Central memory CD8-positive, alpha-beta T cell (primary cell): ENCODE measurements around the gene RBM28.

Experiments used
- ATAC-seq: fragments of 150-1000 bp; cut with Tn5 transposase; replicated peaks from 2 replicates; pipeline ENCODE4 v1.10.0; 2022; ENCODE audit warnings: mild to moderate bottlenecking, moderate FRiP score, moderate number of reproducible peaks; ENCODE audit not compliant: poor library complexity, severe bottlenecking; ENCODE audit errors: extremely low read depth
- DNase-seq, 2 donors: peaks; one replicate each; pipeline ENCODE4 v3.0.0; 2021; ENCODE audit warnings: low spot score in 2 of 2
- H3K27ac Mint-ChIP-seq: one replicate; pipeline ENCODE4 v1.8.0; 2022; ENCODE audit warnings: low read depth, mild to moderate bottlenecking, moderate library complexity, mixed read lengths
- H3K27me3 Mint-ChIP-seq: one replicate; pipeline ENCODE4 v1.8.0; 2022; ENCODE audit warnings: mixed read lengths
- H3K36me3 Mint-ChIP-seq: one replicate; pipeline ENCODE4 v1.8.0; 2022; ENCODE audit warnings: mild to moderate bottlenecking, moderate library complexity, mixed read lengths; ENCODE audit not compliant: insufficient read depth
- H3K4me1 Mint-ChIP-seq: one replicate; pipeline ENCODE4 v1.8.0; 2022; ENCODE audit warnings: mixed read lengths
- H3K4me3 Mint-ChIP-seq: one replicate; pipeline ENCODE4 v1.8.0; 2022; ENCODE audit warnings: mild to moderate bottlenecking, moderate library complexity, mixed read lengths
- H3K9me3 Mint-ChIP-seq: one replicate; pipeline ENCODE4 v1.8.0; 2022; ENCODE audit warnings: mixed read lengths

RBM28 gene

DNA sequence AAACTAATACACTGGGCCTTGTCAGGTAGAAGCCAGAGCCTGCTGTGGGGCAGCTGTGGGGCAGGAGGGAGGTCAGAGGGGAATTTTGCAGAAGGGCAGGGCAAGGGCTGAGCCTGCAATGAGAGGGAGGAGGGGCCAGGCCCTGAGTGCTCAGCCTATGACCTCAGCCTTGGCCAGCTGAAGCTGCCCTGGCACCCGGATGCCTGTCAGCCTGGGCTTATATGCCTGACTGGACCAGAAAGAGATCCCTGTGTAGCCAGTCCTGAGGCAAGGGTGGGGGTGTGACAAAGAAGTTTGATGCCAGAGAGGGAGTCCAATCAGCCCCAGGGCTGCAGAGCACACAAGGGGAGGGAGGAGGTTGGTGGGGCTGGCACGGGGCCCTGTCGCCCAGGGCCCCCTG is 40.1 kb upstream of the RBM28 start:
- DNase-seq (no peak), ATAC-seq (no peak)
- no peaks in the 10 kb centered on the region for H3K4me1 Mint-ChIP-seq
- H3K9me3 Mint-ChIP-seq = no peaks in the 10 kb centered on the region
- H3K36me3 Mint-ChIP-seq = no peaks in the 10 kb centered on the region
- H3K27ac Mint-ChIP-seq = no peak overlapping the region
- H3K4me3 Mint-ChIP-seq = no peak overlapping the region
- no peaks in the 10 kb centered on the region for H3K27me3 Mint-ChIP-seq

DNA sequence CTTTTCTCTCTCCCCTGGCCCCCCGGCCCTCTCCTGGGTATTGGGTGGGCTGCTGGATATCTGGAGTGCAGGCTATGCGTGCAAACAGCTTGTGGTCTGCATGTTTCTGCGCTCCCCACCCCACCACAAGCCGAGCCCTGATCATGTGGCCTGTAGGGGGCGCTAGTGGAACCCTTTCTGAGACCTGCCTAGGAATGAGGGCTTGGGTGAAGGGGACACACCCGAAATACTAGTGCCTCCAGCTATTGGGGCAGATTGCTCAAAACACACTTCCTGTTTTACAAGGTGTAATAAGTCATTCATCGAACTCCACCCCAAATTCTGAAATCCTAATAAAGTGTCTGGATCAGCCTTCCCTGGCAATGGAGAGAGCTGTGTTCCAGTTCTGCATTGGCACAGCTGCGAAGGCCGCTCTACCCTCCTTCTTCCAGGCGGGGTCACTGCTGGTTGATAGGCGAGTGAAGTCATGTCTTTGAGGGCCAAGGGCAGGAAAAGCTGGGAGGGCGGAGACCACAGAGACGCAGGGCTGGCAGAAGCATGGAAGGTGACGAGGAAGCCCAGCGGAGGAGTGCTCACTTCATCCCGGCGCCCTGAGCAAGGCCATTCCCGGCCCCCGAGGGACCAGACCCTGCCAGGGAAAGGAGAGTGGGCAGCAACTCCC is 37.6 kb upstream of the RBM28 start:
- H3K27me3 Mint-ChIP-seq = no peaks in the 10 kb centered on the region
- H3K36me3 Mint-ChIP-seq = no peaks in the 10 kb centered on the region
- ATAC-seq (no peak), DNase-seq (no peak)
- no peak overlapping the region for H3K27ac Mint-ChIP-seq
- H3K4me3 Mint-ChIP-seq = no peak overlapping the region
- no peaks in the 10 kb centered on the region for H3K4me1 Mint-ChIP-seq
- H3K9me3 Mint-ChIP-seq = no peaks in the 10 kb centered on the region

DNA sequence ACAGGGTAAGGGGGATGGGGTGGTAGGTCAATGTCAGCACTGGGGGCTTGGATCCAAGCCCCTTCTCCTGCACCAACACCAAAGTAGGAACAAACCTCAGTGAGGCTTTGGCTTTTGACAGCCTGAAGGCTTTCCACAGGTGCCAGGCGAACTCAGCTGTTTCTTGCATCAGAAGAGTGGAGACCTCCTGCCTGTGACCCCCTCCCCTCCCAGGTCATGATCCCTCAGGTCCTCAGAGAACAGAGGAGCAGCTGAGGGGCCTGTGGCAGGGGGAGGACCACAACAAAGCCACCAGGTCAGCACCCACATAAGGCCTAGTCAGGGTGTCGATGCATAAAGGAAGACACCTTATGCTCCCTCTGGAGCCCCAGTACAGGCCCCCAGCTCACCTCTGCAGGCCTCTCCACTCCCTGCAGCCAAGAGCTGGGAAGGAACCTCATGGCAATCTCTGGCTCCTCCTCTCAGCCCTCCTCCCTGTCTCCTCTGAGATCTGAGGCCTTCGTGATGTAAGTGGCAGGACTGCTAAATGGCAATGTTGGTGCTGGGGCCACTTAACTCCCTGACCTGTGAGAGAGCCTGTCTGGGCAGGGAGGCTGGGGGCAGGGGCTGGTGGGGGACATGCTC is 36.9 kb upstream of the RBM28 start:
- H3K27me3 Mint-ChIP-seq = no peaks in the 10 kb centered on the region
- no peak for ATAC-seq
- DNase-seq = no peak
- no peaks in the 10 kb centered on the region for H3K36me3 Mint-ChIP-seq
- H3K4me3 Mint-ChIP-seq = no peak overlapping the region
- H3K9me3 Mint-ChIP-seq = no peaks in the 10 kb centered on the region
- H3K4me1 Mint-ChIP-seq = no peaks in the 10 kb centered on the region
- no peak overlapping the region for H3K27ac Mint-ChIP-seq

DNA sequence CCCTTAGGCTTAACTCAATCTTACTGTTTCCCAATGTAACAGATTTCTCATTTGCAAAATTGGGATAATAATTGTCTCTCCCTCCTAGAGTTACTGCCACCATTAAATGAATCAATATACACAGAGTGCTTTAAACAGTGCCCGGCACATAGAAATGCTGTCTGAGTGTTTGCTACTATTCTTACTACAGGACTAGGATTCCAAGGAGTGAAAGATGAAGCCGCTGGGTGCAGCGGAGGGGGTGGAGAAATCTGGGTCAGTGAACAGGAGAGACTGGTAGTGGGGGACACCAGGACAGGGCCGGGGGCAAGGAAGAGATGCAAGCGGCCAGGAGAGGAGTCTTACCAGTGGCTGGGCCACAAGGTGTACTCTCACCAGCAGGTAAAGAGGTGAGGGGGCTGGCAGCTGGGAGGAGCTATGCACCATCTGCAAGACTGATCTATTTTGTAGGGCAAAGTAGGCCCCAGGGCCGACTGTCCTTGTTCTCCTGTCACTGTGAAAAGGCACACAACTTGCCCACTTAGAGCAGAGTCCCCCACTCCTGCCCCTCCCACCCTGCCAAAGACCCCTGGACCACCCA is 36.3 kb upstream of the RBM28 start:
- H3K4me1 Mint-ChIP-seq = no peaks in the 10 kb centered on the region
- no peak for ATAC-seq
- no peak overlapping the region for H3K27ac Mint-ChIP-seq

GRCh38 chr7:128378637-128379036 is 34.9 kb upstream of the RBM28 start:
- Mint-ChIP-seq H3K36me3 (no peaks in the 10 kb centered on the region), H3K4me3 (no peak overlapping the region), H3K27me3 (peaks cover 12% of the 10 kb centered on the region), H3K9me3 (no peaks in the 10 kb centered on the region), H3K27ac (no peak overlapping the region), H3K4me1 (no peaks in the 10 kb centered on the region)
- ATAC-seq (no peak), DNase-seq (no peak)

More for the DNA sequence above, 36.3 kb upstream of the RBM28 start:
- H3K27me3 Mint-ChIP-seq = no peaks in the 10 kb centered on the region
- H3K36me3 Mint-ChIP-seq = no peaks in the 10 kb centered on the region
- no peaks in the 10 kb centered on the region for H3K9me3 Mint-ChIP-seq
- H3K4me3 Mint-ChIP-seq = no peak overlapping the region
- DNase-seq = no peak

- no peaks in the 10 kb centered on the region for H3K36me3 Mint-ChIP-seq
- H3K27me3 Mint-ChIP-seq = peaks cover 20% of the 10 kb centered on the region
- no peak overlapping the region for H3K4me3 Mint-ChIP-seq
- DNase-seq (no peak), ATAC-seq (no peak)
- no peak overlapping the region for H3K27ac Mint-ChIP-seq
- no peaks in the 10 kb centered on the region for H3K4me1 Mint-ChIP-seq
- no peaks in the 10 kb centered on the region for H3K9me3 Mint-ChIP-seq
Measured at GRCh38 chr7:128376077-128376476, 32.4 kb upstream of the RBM28 start.

DNA sequence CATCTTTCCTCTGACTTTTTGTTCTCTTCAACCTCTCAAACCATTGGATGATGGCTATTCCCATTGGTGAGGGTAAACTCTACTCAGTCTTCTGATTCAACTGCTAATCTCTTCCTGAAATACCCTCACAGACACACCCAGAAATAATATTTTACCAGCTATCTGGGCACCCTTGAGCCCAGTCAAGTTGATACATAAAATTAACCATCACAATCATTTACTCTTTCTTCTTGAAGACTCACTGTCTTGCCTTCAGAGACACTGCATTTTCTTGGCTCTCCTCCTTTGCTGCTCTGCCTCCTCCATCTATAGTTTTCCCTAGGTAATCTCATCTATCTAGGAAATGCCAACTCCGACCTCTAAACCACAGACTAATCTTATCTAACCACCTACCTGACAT is 30.3 kb upstream of the RBM28 start:
- ATAC-seq (no peak), DNase-seq (no peak)
- H3K9me3 Mint-ChIP-seq = no peaks in the 10 kb centered on the region
- H3K27me3 Mint-ChIP-seq = peaks cover 27% of the 10 kb centered on the region
- no peak overlapping the region for H3K27ac Mint-ChIP-seq
- H3K36me3 Mint-ChIP-seq = no peaks in the 10 kb centered on the region
- H3K4me3 Mint-ChIP-seq = no peak overlapping the region
- H3K4me1 Mint-ChIP-seq = no peaks in the 10 kb centered on the region

GRCh38 chr7:128373606-128374005 is 29.9 kb upstream of the RBM28 start:
- Mint-ChIP-seq H3K4me1 (no peaks in the 10 kb centered on the region), H3K36me3 (no peaks in the 10 kb centered on the region), H3K9me3 (no peaks in the 10 kb centered on the region), H3K4me3 (no peak overlapping the region), H3K27ac (no peak overlapping the region), H3K27me3 (peaks cover 27% of the 10 kb centered on the region)
- ATAC-seq (no peak), DNase-seq (no peak)

- no peaks in the 10 kb centered on the region for H3K36me3 Mint-ChIP-seq
- ATAC-seq (no peak), DNase-seq (no peak)
- H3K4me1 Mint-ChIP-seq = no peaks in the 10 kb centered on the region
- H3K27me3 Mint-ChIP-seq = peaks cover 50% of the 10 kb centered on the region
- H3K9me3 Mint-ChIP-seq = no peaks in the 10 kb centered on the region
- H3K4me3 Mint-ChIP-seq = no peak overlapping the region
- no peak overlapping the region for H3K27ac Mint-ChIP-seq
Measured at GRCh38 chr7:128370491-128370890, 26.8 kb upstream of the RBM28 start.

DNA sequence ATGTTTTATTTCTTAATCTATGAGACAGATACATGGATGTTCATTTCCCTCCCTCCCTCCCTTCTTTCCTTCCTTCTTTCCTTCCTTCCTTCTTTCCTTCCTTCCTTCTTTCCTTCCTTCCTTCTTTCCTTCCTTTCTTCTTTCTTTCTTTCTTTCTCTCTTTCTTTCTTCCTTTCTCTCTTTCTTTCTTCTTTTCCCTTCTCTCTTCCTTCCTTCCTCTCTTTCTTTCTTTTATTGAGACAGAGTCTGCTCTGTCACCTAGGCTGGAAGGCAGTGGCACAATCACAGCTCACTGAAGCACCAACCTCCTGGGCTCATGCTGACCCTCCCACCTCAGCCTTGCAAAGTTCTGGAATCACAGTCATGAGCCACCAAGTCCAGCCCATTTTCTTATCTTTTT is 23.3 kb upstream of the RBM28 start:
- H3K36me3 Mint-ChIP-seq = peaks cover under 1% of the 10 kb centered on the region
- H3K4me3 Mint-ChIP-seq = no peak overlapping the region
- H3K9me3 Mint-ChIP-seq = no peaks in the 10 kb centered on the region
- H3K4me1 Mint-ChIP-seq = peaks cover 8% of the 10 kb centered on the region
- no peak for ATAC-seq
- DNase-seq = no peak
- no peak overlapping the region for H3K27ac Mint-ChIP-seq
- peaks cover 73% of the 10 kb centered on the region for H3K27me3 Mint-ChIP-seq

GRCh38 chr7:128366300-128366699 is 22.6 kb upstream of the RBM28 start:
- no peaks in the 10 kb centered on the region for H3K9me3 Mint-ChIP-seq
- H3K27ac Mint-ChIP-seq = no peak overlapping the region
- H3K36me3 Mint-ChIP-seq = peaks cover 4% of the 10 kb centered on the region
- H3K27me3 Mint-ChIP-seq = peaks cover 74% of the 10 kb centered on the region
- DNase-seq (no peak), ATAC-seq (no peak)
- H3K4me3 Mint-ChIP-seq = no peak overlapping the region
- peaks cover 13% of the 10 kb centered on the region for H3K4me1 Mint-ChIP-seq

- H3K4me3 Mint-ChIP-seq = no peak overlapping the region
- H3K27me3 Mint-ChIP-seq = peaks cover 65% of the 10 kb centered on the region
- no peaks in the 10 kb centered on the region for H3K9me3 Mint-ChIP-seq
- DNase-seq (no peak), ATAC-seq (no peak)
- no peak overlapping the region for H3K27ac Mint-ChIP-seq
- H3K4me1 Mint-ChIP-seq = peaks cover 20% of the 10 kb centered on the region
- H3K36me3 Mint-ChIP-seq = peaks cover 4% of the 10 kb centered on the region
Measured at GRCh38 chr7:128365432-128365831, 21.7 kb upstream of the RBM28 start.

GRCh38 chr7:128364166-128364870 is 20.6 kb upstream of the RBM28 start:
- ATAC-seq (no peak), DNase-seq (no peak)
- Mint-ChIP-seq H3K9me3 (no peaks in the 10 kb centered on the region), H3K36me3 (peaks cover 4% of the 10 kb centered on the region), H3K27ac (no peak overlapping the region), H3K4me3 (no peak overlapping the region), H3K27me3 (peaks cover 64% of the 10 kb centered on the region), H3K4me1 (peaks cover 20% of the 10 kb centered on the region)
